Keratinocyte (primary cell): ENCODE results near the gene TBC1D12. TPM values are rescaled to one million over a fixed set of nuclear protein-coding genes. Genes with fewer than 3 reads are reported as not detected.

Experiments
- DNase-seq: peaks from one replicate; pipeline ENCODE4 v3.0.0-alpha.2; 2011; ENCODE audit warnings: low read depth, missing footprints, low spot score
- FAIRE-seq: peaks from 2 replicates; lab custom pipeline; 2011; peaks lifted over from hg19 to GRCh38; lab: Jason Lieb, UNC
- H2AFZ ChIP-seq: 2 replicates; pipeline ENCODE4 v1.6.0; 2012; ENCODE audit warnings: low read length, control low read depth, inconsistent platforms; ENCODE audit not compliant: control insufficient read depth
- H3K27ac ChIP-seq: 2 replicates; pipeline ENCODE4 v1.5.1; 2011; ENCODE audit warnings: low read length; ENCODE audit not compliant: control insufficient read depth, insufficient read depth
- H3K27me3 ChIP-seq: 3 replicates; pipeline ENCODE4 v1.6.0; 2011; ENCODE audit warnings: low read length; ENCODE audit not compliant: control insufficient read depth, insufficient read depth; ENCODE audit errors: extremely low read depth
- H3K36me3 ChIP-seq, 2 experiments: 2 replicates in 1 of 2; 3 replicates in 1 of 2; pipeline ENCODE4 v1.5.1; 2011; ENCODE audit warnings: low read length in 2 of 2, mild to moderate bottlenecking in 1 of 2; ENCODE audit not compliant: control insufficient read depth in 2 of 2, insufficient read depth in 2 of 2; ENCODE audit errors: extremely low read depth in 1 of 2
- H3K4me1 ChIP-seq: 3 replicates; pipeline ENCODE4 v1.5.1; 2011; ENCODE audit warnings: low read length; ENCODE audit not compliant: control insufficient read depth, insufficient read depth; ENCODE audit errors: extremely low read depth
- H3K4me2 ChIP-seq: 3 replicates; pipeline ENCODE4 v1.6.0; 2011; ENCODE audit warnings: low read depth, low read length; ENCODE audit not compliant: control insufficient read depth, insufficient read depth; ENCODE audit errors: extremely low read depth
- H3K4me3 ChIP-seq, 3 experiments: fragments of 200-600 bp in 1 of 3; sonication (generic) in 1 of 3; 2 replicates in 2 of 3; 3 replicates in 1 of 3; pipeline ENCODE4 v1.5.1; 2011 to 2016; ENCODE audit warnings: low read length in 3 of 3, mild to moderate bottlenecking in 3 of 3, control low read depth in 2 of 3, inconsistent platforms in 1 of 3, low read depth in 1 of 3, mixed read lengths in 1 of 3, mixed run types in 1 of 3, moderate library complexity in 1 of 3; ENCODE audit not compliant: control insufficient read depth in 2 of 3, insufficient read depth in 2 of 3; ENCODE audit errors: extremely low read depth in 1 of 3
- H3K79me2 ChIP-seq: 2 replicates; pipeline ENCODE4 v1.6.0; 2012; ENCODE audit warnings: low read length; ENCODE audit not compliant: control insufficient read depth, insufficient read depth
- H3K9ac ChIP-seq: 3 replicates; pipeline ENCODE4 v1.6.0; 2011; ENCODE audit warnings: low read length; ENCODE audit not compliant: control insufficient read depth, insufficient read depth; ENCODE audit errors: extremely low read depth
- H3K9me1 ChIP-seq: 3 replicates; pipeline ENCODE4 v1.6.0; 2011; ENCODE audit warnings: low read length; ENCODE audit not compliant: control insufficient read depth, insufficient read depth; ENCODE audit errors: extremely low read depth
- H3K9me3 ChIP-seq: 2 replicates; pipeline ENCODE4 v1.5.1; 2012; ENCODE audit warnings: low read depth, low read length; ENCODE audit not compliant: control insufficient read depth
- H4K20me1 ChIP-seq: 3 replicates; pipeline ENCODE4 v1.6.0; 2011; ENCODE audit warnings: low read length; ENCODE audit not compliant: control insufficient read depth, insufficient read depth; ENCODE audit errors: extremely low read depth
- EZH2 ChIP-seq: IDR thresholded peaks from one replicate; pipeline ENCODE4 v1.6.1; 2012; ENCODE audit warnings: inconsistent platforms, mild to moderate bottlenecking, low read length, moderate library complexity
- dilution Hi-C: fragments of 300-500 bp; cut with MboI; formaldehyde crosslinking; loops from one replicate; pipeline ENCODE4 v1.7.0; 2020; ENCODE audit warnings: low sequenced_read_pairs; ENCODE audit not compliant: extremely low pct_ligation_motif_present
- polyA plus RNA-seq, 5 experiments: library from polyadenylated mRNA; depleted of rRNA in 3 of 5; stranded (reverse) in 3 of 5; stranded (forward) in 1 of 5; unstranded in 1 of 5; fragments of >200 nt; gene quantifications; 1 replicate in 1 of 5; 2 replicates in 3 of 5; 3 replicates in 1 of 5; pipeline versions ENCODE4 v1.2.1 to v1.2.3, GENCODE V29; 2011 to 2012; ENCODE audit warnings: missing spikeins in 2 of 5, low read depth in 1 of 5, low replicate concordance in 1 of 5
- TF ChIP-seq, protein P1 (sequence below), 3 experiments: IDR thresholded peaks in 1 of 3; conservative IDR thresholded peaks in 1 of 3; optimal IDR thresholded peaks in 1 of 3; 2 replicates in 2 of 3; 3 replicates in 1 of 3; pipeline versions ENCODE3 to v1.5.1; 2011; ENCODE audit warnings: low read length in 3 of 3, mild to moderate bottlenecking in 3 of 3, moderate library complexity in 2 of 3, control low read depth in 1 of 3, inconsistent platforms in 1 of 3; ENCODE audit not compliant: insufficient read depth in 2 of 3; ENCODE audit errors: extremely low read depth in 1 of 3

Gene TBC1D12
- polyA plus RNA-seq, 1 donor (not counting 4 experiments of a cell fraction or from before 2014, with no cell fraction given) = 7.0 TPM

DNA sequence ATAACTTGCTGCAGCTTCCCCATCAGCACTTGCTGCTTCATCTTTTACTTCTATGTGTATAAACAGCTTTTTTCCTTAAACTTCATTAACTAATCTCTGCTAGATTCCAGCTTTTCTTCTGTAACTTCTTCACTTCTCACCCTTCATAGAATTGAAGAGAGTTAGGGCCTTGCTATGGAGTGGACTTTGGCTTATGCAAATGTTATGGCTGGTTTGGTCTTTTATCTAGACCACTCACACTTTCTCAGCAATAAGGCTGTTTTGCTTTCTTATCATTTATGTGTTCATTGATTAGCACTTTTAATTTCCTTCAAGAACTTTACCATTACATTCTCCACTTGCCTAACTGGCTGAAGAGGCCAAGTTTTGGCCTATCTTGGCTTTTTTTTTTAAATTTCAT is 79.1 kb downstream of the TBC1D12 start:
- H3K36me3 ChIP-seq = no peaks in the 10 kb centered on the region
- no peak overlapping the region for H2AFZ ChIP-seq
- H3K9me1 ChIP-seq = no peaks in the 10 kb centered on the region
- no peak overlapping the region for H3K27ac ChIP-seq
- TF ChIP-seq, protein P1, sequence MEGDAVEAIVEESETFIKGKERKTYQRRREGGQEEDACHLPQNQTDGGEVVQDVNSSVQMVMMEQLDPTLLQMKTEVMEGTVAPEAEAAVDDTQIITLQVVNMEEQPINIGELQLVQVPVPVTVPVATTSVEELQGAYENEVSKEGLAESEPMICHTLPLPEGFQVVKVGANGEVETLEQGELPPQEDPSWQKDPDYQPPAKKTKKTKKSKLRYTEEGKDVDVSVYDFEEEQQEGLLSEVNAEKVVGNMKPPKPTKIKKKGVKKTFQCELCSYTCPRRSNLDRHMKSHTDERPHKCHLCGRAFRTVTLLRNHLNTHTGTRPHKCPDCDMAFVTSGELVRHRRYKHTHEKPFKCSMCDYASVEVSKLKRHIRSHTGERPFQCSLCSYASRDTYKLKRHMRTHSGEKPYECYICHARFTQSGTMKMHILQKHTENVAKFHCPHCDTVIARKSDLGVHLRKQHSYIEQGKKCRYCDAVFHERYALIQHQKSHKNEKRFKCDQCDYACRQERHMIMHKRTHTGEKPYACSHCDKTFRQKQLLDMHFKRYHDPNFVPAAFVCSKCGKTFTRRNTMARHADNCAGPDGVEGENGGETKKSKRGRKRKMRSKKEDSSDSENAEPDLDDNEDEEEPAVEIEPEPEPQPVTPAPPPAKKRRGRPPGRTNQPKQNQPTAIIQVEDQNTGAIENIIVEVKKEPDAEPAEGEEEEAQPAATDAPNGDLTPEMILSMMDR (optimal IDR thresholded peaks at IDR 0.05 in 1 of 3, IDR thresholded peaks at IDR 0.05 in 1 of 3, conservative IDR thresholded peaks at IDR 0.05 in 1 of 3; ENCODE audit: extremely low read depth in 1 of 3, insufficient read depth in 2 of 3, low read length in 3 of 3) = no peak
- TF ChIP-seq EZH2 = no peak
- no peaks in the 10 kb centered on the region for H3K4me1 ChIP-seq
- dilution Hi-C loops = no loop called here
- no peaks in the 10 kb centered on the region for H3K9me3 ChIP-seq
- H3K4me2 ChIP-seq = no peak overlapping the region
- DNase-seq (no peak), FAIRE-seq (no peak)
- no peaks in the 10 kb centered on the region for H3K27me3 ChIP-seq
- no peaks in the 10 kb centered on the region for H4K20me1 ChIP-seq
- H3K4me3 ChIP-seq = no peak overlapping the region
- H3K9ac ChIP-seq = no peak overlapping the region
- H3K79me2 ChIP-seq = no peaks in the 10 kb centered on the region

DNA sequence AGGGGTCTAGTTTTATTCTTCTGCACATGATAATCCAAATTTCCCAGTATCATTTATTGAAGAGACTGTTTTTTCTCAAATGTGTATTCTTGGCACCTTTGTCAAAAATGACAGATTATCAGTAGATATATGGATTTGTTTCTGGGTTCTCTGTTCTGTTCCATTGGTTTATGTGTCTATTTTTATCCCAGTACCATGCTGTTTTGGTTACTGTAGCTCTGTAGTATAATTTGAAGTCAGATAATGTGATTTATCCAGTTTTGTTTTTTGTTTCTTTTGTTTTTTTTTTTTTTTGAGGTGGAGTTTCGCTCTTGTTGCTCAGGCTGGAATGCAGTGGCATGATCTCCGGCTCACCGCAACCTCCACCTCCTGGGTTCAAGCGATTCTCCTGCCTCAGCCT is 81.6 kb downstream of the TBC1D12 start:
- Histone ChIP-seq H3K4me3 (no peak overlapping the region), H3K27ac (no peak overlapping the region), H3K79me2 (no peaks in the 10 kb centered on the region), H3K36me3 (no peaks in the 10 kb centered on the region), H3K9me3 (no peaks in the 10 kb centered on the region), H2AFZ (no peak overlapping the region), H3K27me3 (no peaks in the 10 kb centered on the region), H3K9ac (no peak overlapping the region), H3K9me1 (no peaks in the 10 kb centered on the region), H3K4me2 (no peak overlapping the region), H4K20me1 (no peaks in the 10 kb centered on the region), H3K4me1 (no peaks in the 10 kb centered on the region)
- DNase-seq = no peak
- dilution Hi-C loops = no loop called here
- no peak for FAIRE-seq
- TF ChIP-seq EZH2 = no peak
- TF ChIP-seq, protein P1 (optimal IDR thresholded peaks at IDR 0.05 in 1 of 3, IDR thresholded peaks at IDR 0.05 in 1 of 3, conservative IDR thresholded peaks at IDR 0.05 in 1 of 3; ENCODE audit: extremely low read depth in 1 of 3, insufficient read depth in 2 of 3, low read length in 3 of 3) = no peak
